HG03095 (cell line): ENCODE data around the gene CPXM1.
"Not testable (repeated sequence)": the region's sequence is repeated elsewhere in the genome, so short reads cannot be mapped to it uniquely, and the experiment has no call there.

Experiments
- ATAC-seq: cut with Tn5 transposase; IDR thresholded peaks from one replicate; pipeline ENCODE4 v1.9.1; 2021; ENCODE audit warnings: moderate library complexity; ENCODE audit not compliant: unreplicated experiment

The CPXM1 gene

GRCh38 chr20:2822073-2822472 is 21.6 kb upstream of the CPXM1 start:
- no peak for ATAC-seq

GRCh38 chr20:2820896-2821869 is 20.8 kb upstream of the CPXM1 start:
- no peak for ATAC-seq

DNA sequence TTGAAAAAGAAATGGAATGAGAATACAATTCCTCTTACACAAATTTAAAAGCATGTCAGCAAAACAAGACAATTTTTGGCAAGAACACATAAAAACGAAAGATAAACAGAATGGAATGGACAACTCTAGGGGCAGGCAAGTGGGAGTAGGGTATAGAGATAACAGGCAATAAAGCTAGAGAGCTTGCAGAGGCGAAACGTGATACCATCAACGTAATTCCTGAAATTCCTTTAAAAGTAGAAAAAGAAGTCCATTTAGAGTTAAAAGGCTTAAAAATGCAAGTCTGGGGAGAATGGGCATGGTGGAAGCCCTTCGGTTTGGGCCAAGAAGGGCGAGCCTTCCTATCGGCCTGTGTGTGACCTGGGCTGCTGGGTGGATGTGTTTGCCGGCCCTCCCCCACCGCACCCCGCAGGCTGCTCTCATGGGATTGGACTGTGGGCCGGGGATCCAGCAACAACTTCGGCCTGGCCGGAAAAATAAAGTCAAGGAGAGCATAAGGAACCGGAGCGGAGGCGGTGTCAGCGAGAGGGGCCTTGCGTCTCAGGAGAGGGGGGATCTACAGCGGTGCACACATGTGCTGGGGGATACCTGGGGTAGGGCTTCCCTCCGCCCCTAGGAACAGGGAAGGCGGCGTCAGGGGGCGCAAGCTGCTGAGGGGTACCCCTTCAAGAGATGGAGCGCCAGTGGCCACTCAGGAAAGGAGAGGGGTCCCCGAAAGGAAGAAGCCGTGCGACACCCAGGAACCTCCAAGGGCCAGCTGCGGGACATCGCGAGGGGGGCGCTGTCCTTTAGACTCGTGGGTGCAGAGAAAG is 19.9 kb upstream of the CPXM1 start:
- ATAC-seq, result no peak

- no peak for ATAC-seq
Measured at GRCh38 chr20:2817891-2818595, 17.6 kb upstream of the CPXM1 start.

DNA sequence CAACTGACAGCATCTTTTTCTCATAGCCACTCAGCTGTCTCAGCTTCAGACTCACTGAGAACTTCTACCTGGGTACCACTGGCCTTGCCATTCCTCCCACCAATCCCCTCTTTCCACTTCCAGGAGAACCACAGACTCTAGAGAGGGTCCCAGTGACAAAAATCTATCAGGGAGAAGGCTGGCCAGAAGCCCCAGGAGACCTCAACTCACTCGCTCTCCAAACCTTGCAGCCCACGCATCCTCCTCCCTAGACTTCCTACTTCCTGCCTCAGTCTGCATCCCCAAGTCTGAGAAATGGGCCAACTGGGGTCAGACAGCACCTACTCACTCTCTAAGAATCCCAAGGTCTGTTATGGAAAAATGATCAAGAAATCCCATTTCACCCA is 16.9 kb upstream of the CPXM1 start:
- ATAC-seq, result no peak

DNA sequence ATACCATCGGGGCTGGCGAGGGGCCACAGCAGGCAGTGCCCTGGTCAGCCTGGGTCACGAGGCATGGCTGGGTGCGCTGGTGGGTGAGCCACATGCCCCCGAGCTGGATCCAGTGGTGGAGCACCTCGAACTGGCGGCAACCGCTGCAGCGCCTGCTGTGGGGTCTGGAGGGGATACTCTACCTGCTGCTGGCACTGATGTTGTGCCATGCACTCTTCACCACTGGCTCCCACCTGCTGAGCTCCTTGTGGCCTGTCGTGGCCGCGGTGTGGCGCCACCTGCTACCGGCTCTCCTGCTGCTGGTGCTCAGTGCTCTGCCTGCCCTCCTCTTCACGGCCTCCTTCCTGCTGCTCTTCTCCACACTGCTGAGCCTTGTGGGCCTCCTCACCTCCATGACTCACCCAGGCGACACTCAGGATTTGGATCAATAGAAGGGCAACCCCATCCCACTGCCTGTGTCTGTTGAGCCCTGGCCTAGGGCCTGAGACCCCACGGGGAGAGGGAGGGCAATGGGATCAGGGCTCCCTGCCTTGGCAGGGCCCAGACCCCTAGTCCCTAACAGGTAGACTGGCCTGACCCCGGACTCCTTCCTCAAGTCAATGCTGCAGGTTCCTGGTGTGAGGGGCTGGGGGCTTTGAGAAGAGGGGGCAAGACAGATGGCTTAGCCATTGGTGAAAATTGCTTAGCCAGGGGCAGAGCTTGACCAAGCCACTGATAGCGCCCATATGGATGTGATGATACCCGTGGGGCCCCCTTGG is 16.3 kb upstream of the CPXM1 start:
- ATAC-seq, result no peak

DNA sequence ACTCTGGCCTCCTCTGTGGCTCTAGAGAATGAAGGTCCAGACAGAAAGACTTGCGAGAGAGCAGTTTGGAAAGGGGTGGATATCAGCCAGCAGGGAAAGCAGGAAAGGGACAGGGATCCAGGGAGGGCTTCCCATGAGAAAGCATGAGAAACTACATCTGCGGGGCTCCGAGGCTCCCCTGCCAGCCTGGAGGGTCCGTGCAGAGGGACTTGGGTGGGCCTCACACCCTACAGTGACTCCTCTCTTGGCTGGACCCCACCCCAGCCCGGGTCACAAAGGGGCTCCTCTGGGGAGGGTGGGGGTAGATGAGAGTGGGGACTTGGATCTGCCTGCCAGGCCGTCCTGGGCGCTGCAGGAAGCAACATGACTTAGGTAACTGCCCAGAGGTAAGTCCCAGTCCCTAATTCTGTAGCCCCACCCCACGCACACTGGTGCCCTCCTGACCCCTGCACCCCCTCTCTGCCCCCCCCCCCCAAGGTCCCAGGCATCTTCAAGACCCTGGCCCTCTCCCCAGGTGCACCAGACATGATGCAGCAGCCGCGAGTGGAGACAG is 15.7 kb upstream of the CPXM1 start, which contains the start of gene TMEM239:
TSS of gene TMEM239 (plus strand) at position 335 of the 553 bp plus-strand sequence. CDS start at position 526, 191 bp downstream.
- no peak for ATAC-seq

DNA sequence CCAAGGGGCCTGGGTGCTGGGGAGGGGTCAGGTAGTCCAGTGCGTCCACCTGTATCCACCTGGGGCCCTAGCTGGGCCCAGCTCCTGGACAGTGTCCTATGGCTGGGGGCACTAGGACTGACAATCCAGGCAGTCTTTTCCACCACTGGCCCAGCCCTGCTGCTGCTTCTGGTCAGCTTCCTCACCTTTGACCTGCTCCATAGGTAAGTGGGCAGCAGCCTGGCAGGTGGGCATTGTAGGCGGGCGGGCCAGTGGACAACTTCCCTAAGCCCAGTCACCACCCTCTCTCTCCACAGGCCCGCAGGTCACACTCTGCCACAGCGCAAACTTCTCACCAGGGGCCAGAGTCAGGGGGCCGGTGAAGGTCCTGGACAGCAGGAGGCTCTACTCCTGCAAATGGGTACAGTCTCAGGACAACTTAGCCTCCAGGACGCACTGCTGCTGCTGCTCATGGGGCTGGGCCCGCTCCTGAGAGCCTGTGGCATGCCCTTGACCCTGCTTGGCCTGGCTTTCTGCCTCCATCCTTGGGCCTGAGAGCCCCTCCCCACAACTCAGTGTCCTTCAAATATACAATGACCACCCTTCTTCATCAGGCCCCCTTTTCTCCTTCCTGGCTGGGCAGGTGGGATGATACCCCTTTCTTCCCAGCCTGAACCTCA is 14.9 kb upstream of the CPXM1 start:
- ATAC-seq, result no peak

DNA sequence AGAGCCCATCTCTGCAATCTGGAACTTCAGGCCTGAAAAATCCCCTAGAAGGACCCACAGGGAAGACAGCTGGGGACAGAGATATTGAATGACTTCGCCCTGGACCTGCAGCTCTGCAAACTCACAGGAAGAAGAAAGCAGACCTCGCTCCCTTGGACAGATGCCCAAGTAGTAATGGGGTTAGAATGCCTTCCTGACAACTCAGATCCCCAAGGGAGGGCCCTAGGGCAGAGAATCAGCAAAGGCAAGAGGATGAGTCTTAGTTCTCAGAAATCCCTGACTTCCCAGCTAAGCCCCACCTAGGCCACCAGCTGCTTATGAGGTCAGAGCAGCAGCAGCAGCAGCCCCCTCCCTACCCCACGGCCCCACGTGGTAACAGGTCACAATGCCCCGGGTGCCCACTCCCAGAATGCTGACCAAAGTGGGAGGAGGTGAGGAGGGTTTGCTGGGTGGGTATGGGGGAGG is 14.2 kb upstream of the CPXM1 start, which contains the start of gene C20orf141:
TSS of gene C20orf141 (plus strand) at position 401 of the 465 bp plus-strand sequence. CDS start 198 bp downstream, outside the sequence.
- ATAC-seq, result no peak

DNA sequence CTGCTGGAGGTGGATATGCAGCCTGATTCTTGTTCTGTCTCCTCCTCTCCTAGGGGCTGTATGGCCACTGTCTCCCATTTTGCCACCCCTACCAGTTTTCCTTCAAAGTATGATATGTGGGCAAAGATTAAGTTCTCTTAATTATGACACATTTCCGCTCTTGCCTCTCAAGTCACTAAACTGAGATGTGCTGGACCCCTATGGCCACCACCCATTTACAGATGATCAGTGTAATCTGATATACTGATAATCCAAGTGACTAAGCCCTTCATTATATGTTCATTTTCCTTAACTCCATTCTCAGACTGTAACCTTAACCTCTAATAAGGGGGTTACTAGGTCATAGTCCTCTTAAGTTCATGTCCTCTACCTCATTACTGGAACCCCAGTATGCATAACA is 13.6 kb upstream of the CPXM1 start:
- no peak for ATAC-seq

GRCh38 chr20:2812189-2812588 is 11.8 kb upstream of the CPXM1 start:
- no peak for ATAC-seq

DNA sequence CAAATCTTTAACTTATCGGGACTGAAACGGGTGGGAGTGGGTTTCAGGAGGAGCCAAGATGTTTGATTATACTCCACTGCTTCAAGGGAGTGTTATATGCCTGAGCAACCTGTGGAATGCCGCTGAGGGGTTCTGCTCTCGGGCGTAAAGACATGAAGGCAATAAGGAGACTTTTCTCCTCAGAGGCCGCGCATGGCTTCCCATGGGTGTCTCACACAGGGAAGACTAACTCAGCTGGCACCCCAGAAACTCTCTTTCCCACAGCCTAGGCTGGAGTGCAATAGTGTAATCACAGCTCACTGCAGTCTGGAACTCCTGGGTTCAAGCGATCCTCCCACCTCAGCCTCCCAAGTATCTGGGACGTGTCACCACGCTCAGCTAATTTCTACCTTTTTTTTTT is 9.3 kb upstream of the CPXM1 start:
- ATAC-seq, result no peak

- ATAC-seq, result not testable (repeated sequence)
Measured at GRCh38 chr20:2807929-2808328, 7.5 kb upstream of the CPXM1 start.

- ATAC-seq, result no peak
Measured at GRCh38 chr20:2807019-2807418, 6.6 kb upstream of the CPXM1 start.

DNA sequence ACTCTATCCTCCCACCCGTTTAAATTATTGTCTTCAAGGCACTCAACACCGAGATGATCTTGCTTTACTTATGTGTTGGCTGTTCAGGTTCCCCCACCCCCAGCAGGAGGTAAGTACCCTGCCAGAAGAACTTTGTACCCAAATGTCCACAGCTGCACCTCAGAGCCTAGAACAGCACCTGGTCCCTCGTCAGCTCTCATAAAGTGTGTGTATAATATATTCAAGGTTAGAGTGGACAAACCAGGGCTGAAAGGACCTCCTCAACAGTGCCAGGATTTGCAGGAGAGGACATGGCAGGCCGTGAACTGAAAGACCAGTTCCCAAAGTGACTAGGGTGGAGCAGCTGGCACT is 5.9 kb upstream of the CPXM1 start:
- ATAC-seq, result no peak

DNA sequence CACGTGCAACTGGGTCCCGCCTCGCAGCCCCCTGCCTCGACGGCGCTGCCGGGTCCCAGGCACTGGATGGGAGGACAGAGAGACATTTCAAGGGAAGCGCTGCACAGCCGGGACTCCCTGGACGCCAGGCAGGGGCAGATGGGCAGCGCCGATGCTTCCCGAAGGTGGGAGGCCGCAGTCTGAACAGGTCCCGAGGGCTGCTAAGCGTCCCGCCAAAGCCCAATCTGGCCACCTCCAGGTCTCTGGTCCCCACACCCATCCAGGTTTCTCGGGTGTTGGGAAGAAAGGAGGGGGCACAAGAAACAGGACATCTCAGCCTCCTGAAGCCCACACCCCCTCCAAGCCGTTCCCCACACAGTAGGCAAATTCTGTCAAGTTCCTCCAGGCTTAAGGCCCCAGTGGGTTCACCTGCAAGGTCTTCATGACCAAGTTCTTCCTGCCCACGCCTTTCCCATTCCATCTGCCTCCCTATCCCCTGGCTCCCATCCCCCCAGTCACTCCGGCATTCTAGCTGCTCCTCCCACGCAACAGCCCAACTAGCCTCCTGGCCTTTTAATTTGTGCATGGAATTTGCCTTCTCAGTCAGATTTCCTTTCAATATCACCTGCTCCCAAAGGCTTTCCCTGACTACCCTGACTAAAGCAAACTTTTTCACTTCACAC is 5.4 kb upstream of the CPXM1 start:
- ATAC-seq, result no peak

DNA sequence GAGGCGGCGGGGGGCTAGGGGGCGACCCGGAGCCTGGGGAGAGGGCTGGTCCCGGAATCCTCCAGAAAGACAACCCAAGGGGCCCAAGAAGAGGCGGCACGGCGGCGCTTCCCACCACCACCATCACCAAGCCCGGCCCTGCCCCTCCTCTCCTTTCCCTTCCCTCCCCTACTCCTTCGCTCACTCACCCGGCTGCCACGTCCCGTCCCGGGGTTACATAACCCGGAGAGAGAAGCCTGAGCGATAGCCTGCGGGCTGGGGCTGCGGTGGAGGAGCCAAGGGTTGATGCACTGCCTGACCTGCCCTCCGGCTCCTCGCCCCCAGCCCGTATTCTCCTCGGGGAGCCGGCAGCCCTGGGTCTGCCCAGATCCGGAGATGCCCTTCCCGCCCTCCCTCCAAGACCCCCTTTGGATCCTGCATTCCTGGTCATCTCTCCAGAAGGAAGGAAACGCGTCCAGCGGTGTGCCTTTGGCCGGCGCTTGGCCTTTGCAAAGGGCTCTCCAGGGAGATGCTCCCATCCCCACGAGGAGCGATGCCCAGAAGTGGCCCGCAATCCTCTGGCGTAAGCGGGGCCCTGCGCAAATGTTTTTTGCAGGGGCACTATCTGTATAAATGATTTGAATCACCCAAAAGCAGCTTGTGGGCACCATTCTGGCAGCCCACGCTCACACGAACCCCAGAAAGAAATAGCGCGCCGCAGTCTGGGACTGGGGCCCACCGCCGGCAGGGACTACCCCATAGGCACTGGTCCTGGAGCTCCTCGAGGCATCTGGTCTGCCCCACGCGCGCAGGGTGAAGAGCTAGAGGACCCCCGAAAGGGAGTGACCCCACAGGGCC is 4.6 kb upstream of the CPXM1 start:
- ATAC-seq, result no peak
